ENCODE measurements around the gene ARHGAP29.

ARHGAP29 gene

GRCh38 chr1:94225845-94226244 lies 11.5 kb downstream of the ARHGAP29 start:
- no peak for DNase-seq (ENCODE audit: low read depth)
- no peak for TF ChIP-seq CTCF (conservative IDR thresholded peaks at IDR 0.05; ENCODE audit: low read depth, low read length)
- H3K4me3 ChIP-seq (ENCODE audit: low read length), result no peak overlapping the region

- no peak overlapping the region for H3K4me3 ChIP-seq (ENCODE audit: low read length)
- no peak for TF ChIP-seq CTCF (conservative IDR thresholded peaks at IDR 0.05; ENCODE audit: low read depth, low read length)
- DNase-seq (ENCODE audit: low read depth), result no peak
Observed at GRCh38 chr1:94218332-94218731, 19.1 kb downstream of the ARHGAP29 start.

- H3K4me3 ChIP-seq (ENCODE audit: low read length), result no peak overlapping the region
- TF ChIP-seq CTCF (conservative IDR thresholded peaks at IDR 0.05; ENCODE audit: low read depth, low read length), result no peak
- no peak for DNase-seq (ENCODE audit: low read depth)
Observed at GRCh38 chr1:94215955-94216354, 21.4 kb downstream of the ARHGAP29 start.

GRCh38 chr1:94209982-94210381 lies 27.4 kb downstream of the ARHGAP29 start:
- DNase-seq (ENCODE audit: low read depth), result no peak
- TF ChIP-seq CTCF (conservative IDR thresholded peaks at IDR 0.05; ENCODE audit: low read depth, low read length), result no peak
- no peak overlapping the region for H3K4me3 ChIP-seq (ENCODE audit: low read length)

- DNase-seq (ENCODE audit: low read depth), result no peak
- no peak for TF ChIP-seq CTCF (conservative IDR thresholded peaks at IDR 0.05; ENCODE audit: low read depth, low read length)
- H3K4me3 ChIP-seq (ENCODE audit: low read length), result no peak overlapping the region
Observed at GRCh38 chr1:94209425-94209824, 28.0 kb downstream of the ARHGAP29 start.

- TF ChIP-seq CTCF (conservative IDR thresholded peaks at IDR 0.05; ENCODE audit: low read depth, low read length), result no peak
- DNase-seq (ENCODE audit: low read depth), result no peak
- H3K4me3 ChIP-seq (ENCODE audit: low read length), result no peak overlapping the region
Observed at GRCh38 chr1:94207695-94208094, 29.7 kb downstream of the ARHGAP29 start.

GRCh38 chr1:94205639-94206038 lies 31.7 kb downstream of the ARHGAP29 start:
- no peak for DNase-seq (ENCODE audit: low read depth)
- no peak for TF ChIP-seq CTCF (conservative IDR thresholded peaks at IDR 0.05; ENCODE audit: low read depth, low read length)
- H3K4me3 ChIP-seq (ENCODE audit: low read length), result no peak overlapping the region
